GM12878 (cell line): ENCODE measurements around the gene ADAM19. TPM values are rescaled to one million over a fixed set of nuclear protein-coding genes. Genes with fewer than 3 reads are reported as not detected.

Experiments used
- ATAC-seq: fragments of 200-7000 bp; cut with Tn5 transposase; 3 replicates; pipeline ENCODE4 v1.9.1; 2020; ENCODE audit warnings: mild to moderate bottlenecking, moderate library complexity
- BruUV-seq: library from RNA; stranded (reverse); fragments of 400-500 nt; replicated peaks from 2 replicates; lab custom pipeline; 2021; lab: Mats Ljungman, UMichigan
- CTCF ChIA-PET: fragments of 300-600 bp; sonication (Branson Sonifier 250); formaldehyde crosslinking; extraction: SDS; loops from one replicate; lab custom pipeline; 2021; ENCODE audit warnings: inconsistent platforms; lab: Yijun Ruan, JAX
- POLR2A ChIA-PET: fragments of 350-600 bp; formaldehyde crosslinking; extraction: SDS; loops from one replicate; lab custom pipeline; 2021; ENCODE audit warnings: inconsistent platforms; lab: Charles Lee
- RAD21 ChIA-PET: fragments of 300-600 bp; sonication (Branson Sonifier 250); formaldehyde crosslinking; loops from one replicate; lab custom pipeline; 2023; ENCODE audit warnings: antibody characterized with exemption; ENCODE audit not compliant: unreplicated experiment; lab: Charles Lee
- SMC1A ChIA-PET: fragments of 300-600 bp; sonication (Branson Sonifier 250); formaldehyde crosslinking; loops from one replicate; lab custom pipeline; 2023; ENCODE audit not compliant: unreplicated experiment, uncharacterized antibody; lab: Charles Lee
- DNase-seq: peaks from one replicate; pipeline ENCODE4 v3.0.0-alpha.2; 2011; ENCODE audit warnings: low read depth, low spot score
- FAIRE-seq: peaks from 3 replicates; lab custom pipeline; 2011; peaks lifted over from hg19 to GRCh38; lab: Jason Lieb, UNC
- H2AFZ ChIP-seq: 2 replicates; pipeline ENCODE4 v1.6.0; 2011; ENCODE audit warnings: low read depth, low read length, control low read depth; ENCODE audit not compliant: control insufficient read depth
- H3K27ac ChIP-seq: 2 replicates; pipeline ENCODE4 v1.5.1; 2011; ENCODE audit warnings: control low read depth; ENCODE audit not compliant: control insufficient read depth, insufficient read depth
- H3K27me3 ChIP-seq, 2 experiments: replicated peaks in 1 of 2; 2 replicates each; pipeline versions ENCODE4 v1.6.0 to v1.6.1; 2011; ENCODE audit warnings: low read length in 1 of 2; ENCODE audit not compliant: control insufficient read depth in 2 of 2, insufficient read depth in 2 of 2
- H3K36me3 ChIP-seq, 2 experiments: 2 replicates each; pipeline ENCODE4 v1.5.1; 2011; ENCODE audit warnings: low read length in 1 of 2; ENCODE audit not compliant: control insufficient read depth in 2 of 2, insufficient read depth in 2 of 2
- H3K4me1 ChIP-seq: 2 replicates; pipeline ENCODE4 v1.6.1; 2011; ENCODE audit warnings: mild to moderate bottlenecking, low read length, moderate library complexity, mixed read lengths; ENCODE audit not compliant: control insufficient read depth, insufficient read depth
- H3K4me2 ChIP-seq: 2 replicates; pipeline ENCODE4 v1.6.0; 2011; ENCODE audit warnings: control low read depth; ENCODE audit not compliant: control insufficient read depth, insufficient read depth
- H3K4me3 ChIP-seq: fragments of 200-600 bp; sonication (generic); 2 replicates; pipeline ENCODE4 v1.5.1; 2016
- H3K79me2 ChIP-seq: 2 replicates; pipeline ENCODE4 v1.6.0; 2011; ENCODE audit warnings: low read length; ENCODE audit not compliant: control insufficient read depth, insufficient read depth
- H3K9ac ChIP-seq: 2 replicates; pipeline ENCODE4 v1.8.0; 2011; ENCODE audit warnings: low read length, control low read depth, mixed read lengths; ENCODE audit not compliant: control insufficient read depth, insufficient read depth
- H3K9me3 ChIP-seq: replicated peaks from 3 replicates; pipeline ENCODE4 v1.5.1; 2011; ENCODE audit warnings: mild to moderate bottlenecking, low read length; ENCODE audit not compliant: control insufficient read depth, insufficient read depth
- H4K20me1 ChIP-seq: 2 replicates; pipeline ENCODE4 v1.6.0; 2011; ENCODE audit not compliant: control insufficient read depth, insufficient read depth
- CHD4 ChIP-seq: fragments of 200-600 bp; sonication (generic); IDR thresholded peaks from 2 replicates; pipeline ENCODE4 v1.6.1; 2016; ENCODE audit warnings: mild to moderate bottlenecking
- CREB1 ChIP-seq: IDR thresholded peaks from 2 replicates; pipeline ENCODE4 v1.6.1; 2012; ENCODE audit warnings: low read depth, mild to moderate bottlenecking, inconsistent platforms
- CUX1 ChIP-seq: IDR thresholded peaks from 2 replicates; pipeline ENCODE4 v1.6.1; 2012; ENCODE audit warnings: improper control_type of control experiment, low read depth, low read length; ENCODE audit not compliant: insufficient replicate concordance
- E2F4 ChIP-seq: IDR thresholded peaks from 2 replicates; pipeline ENCODE4 v1.6.1; 2012; ENCODE audit warnings: low read depth, low read length, improper control_type of control experiment
- FOXK2 ChIP-seq: fragments of 450-650 bp; IDR thresholded peaks from 2 replicates; pipeline ENCODE4 v1.6.1; 2017; ENCODE audit warnings: mild to moderate bottlenecking, moderate library complexity
- HSF1 ChIP-seq: fragments of 150-350 bp; IDR thresholded peaks from 2 replicates; pipeline ENCODE4 v1.6.1; 2014; ENCODE audit warnings: mild to moderate bottlenecking, low read depth, low read length
- IKZF2 ChIP-seq, 2 experiments: fragments of 450-650 bp; IDR thresholded peaks; 2 replicates each; pipeline ENCODE4 v1.6.1; 2017; ENCODE audit warnings: mild to moderate bottlenecking in 2 of 2, moderate library complexity in 2 of 2
- KDM1A ChIP-seq: fragments of 200-600 bp; sonication (generic); IDR thresholded peaks from 2 replicates; pipeline ENCODE4 v1.6.1; 2016; ENCODE audit warnings: borderline replicate concordance
- MAX ChIP-seq: IDR thresholded peaks from 2 replicates; pipeline ENCODE4 v1.6.1; 2012; ENCODE audit warnings: low read depth, low read length, improper control_type of control experiment
- NFYA ChIP-seq: IDR thresholded peaks from 2 replicates; pipeline ENCODE4 v1.6.1; 2011; ENCODE audit warnings: low read depth, mild to moderate bottlenecking, low read length, improper control_type of control experiment, borderline replicate concordance
- PAX8 ChIP-seq: fragments of 450-650 bp; IDR thresholded peaks from 2 replicates; pipeline ENCODE4 v1.6.1; 2017; ENCODE audit warnings: mild to moderate bottlenecking, moderate library complexity
- RCOR1 ChIP-seq: conservative IDR thresholded peaks from 2 replicates; pipeline ENCODE4 v1.6.1; 2012; ENCODE audit warnings: low read depth, low read length, improper control_type of control experiment
- RELA ChIP-seq: fragments of 450-650 bp; IDR thresholded peaks from 2 replicates; pipeline ENCODE4 v1.8.0; 2014; ENCODE audit warnings: borderline replicate concordance; ENCODE audit not compliant: partially characterized antibody
- SPI1 ChIP-seq: IDR thresholded peaks from 2 replicates; pipeline ENCODE4 v1.6.1; 2011; ENCODE audit warnings: low read depth, mild to moderate bottlenecking, low read length, moderate library complexity, borderline replicate concordance; ENCODE audit not compliant: insufficient read depth
- TAF1 ChIP-seq: IDR thresholded peaks from 2 replicates; pipeline ENCODE4 v1.6.1; 2011; ENCODE audit warnings: mild to moderate bottlenecking, low read depth, low read length, borderline replicate concordance
- WRNIP1 ChIP-seq: IDR thresholded peaks from 2 replicates; pipeline ENCODE4 v1.6.1; 2011; ENCODE audit warnings: low read depth, low read length, improper control_type of control experiment, borderline replicate concordance
- YBX1 ChIP-seq: fragments of 450-650 bp; IDR thresholded peaks from 2 replicates; pipeline ENCODE4 v1.6.1; 2016; ENCODE audit warnings: antibody characterized with exemption
- ZNF622 ChIP-seq: fragments of 450-650 bp; IDR thresholded peaks from 2 replicates; pipeline ENCODE4 v1.6.1; 2017; ENCODE audit warnings: mild to moderate bottlenecking, inconsistent platforms
- WGBS: methylation state at CpG from one replicate; pipeline ENCODE4 v1.1.6; 2016; ENCODE audit warnings: low lambda C conversion rate; ENCODE audit not compliant: insufficient replicate concordance, insufficient coverage; ENCODE audit errors: missing lambda C conversion rate; 5-methylcytosine and 5-hydroxymethylcytosine counted together
- in situ Hi-C: fragments of 300-500 bp; cut with MboI; formaldehyde crosslinking; loops from 9 replicates; pipeline ENCODE4 v1.14.3; 2018; ENCODE audit warnings: mixed read lengths
- intact Hi-C: fragments of 100-400 bp; cut with micrococcal nuclease; formaldehyde crosslinking; loops from one replicate; pipeline ENCODE4 v1.14.2; 2022; ENCODE audit not compliant: unreplicated experiment
- polyA plus RNA-seq, 11 experiments: library from polyadenylated mRNA; depleted of rRNA in 4 of 11; unstranded in 6 of 11; stranded (reverse) in 5 of 11; fragments of >200 nt; fragmentation: Nextera tagmentation in 4 of 11; fragmentation: Illumina TruSeq in 1 of 11; extraction: Ambion mirVana in 4 of 11; extraction: Trizol in 1 of 11; gene quantifications; 1 replicate in 1 of 11; 2 replicates in 10 of 11; pipeline versions ENCODE4 v1.2.1 to v1.2.3, GENCODE V29; 2011 to 2016; ENCODE audit warnings: inconsistent platforms in 2 of 11, missing spikeins in 2 of 11, low read depth in 1 of 11
- total RNA-seq, 4 experiments: library from RNA; depleted of rRNA in 3 of 4; stranded (reverse); fragments of >200 nt in 3 of 4; fragmentation: Illumina TruSeq in 1 of 4; extraction: Trizol in 1 of 4; gene quantifications; 2 replicates each; pipeline versions ENCODE4 v1.2.1 to v1.2.3, GENCODE V29; 2013 to 2021

ADAM19 gene
- total and polyA plus RNA-seq, 10 of the 15 experiments (the other 5 are each of a cell fraction or from before 2014, with no cell fraction given) = 16.0 to 92.8 (median 44.7) TPM

GRCh38 chr5:157478726-157479125, 96.8 kb downstream of the ADAM19 start:
- WGBS = 60% methylated on average over 2 of the region's 2 CpGs
- FAIRE-seq = no peak
- POLR2A ChIA-PET = interaction anchor here (0.9 kb wide), 1 partner anchor 40 kb away, joined by 3 read pairs; no protein-coding TSS in a partner anchor

More at GRCh38 chr5:157478726-157479125, 96.8 kb downstream of the ADAM19 start:
- no peak for DNase-seq
- H3K36me3 ChIP-seq = peaks cover 6 to 13% of the 10 kb centered on the region in 2 experiments; a peak in 2 of 4 replicates
- no peak overlapping the region for H2AFZ ChIP-seq
- no peaks in the 10 kb centered on the region for H3K9me3 ChIP-seq
- in situ Hi-C loops = no loop called here
- H3K27me3 ChIP-seq = no peaks in the 10 kb centered on the region
- no peak for ATAC-seq
- CTCF ChIA-PET = interaction anchor here (1.0 to 5.8 kb wide), 7 partner anchors 10 to 264 kb away, joined by 3 to 46 read pairs (median 5); partner anchors contain the start of gene LSM11
- no TSS peak for BruUV-seq
- SMC1A ChIA-PET = interaction anchor here (1.2 to 1.5 kb wide), 3 partner anchors 11 to 240 kb away, joined by 3 to 5 read pairs (median 4); no protein-coding TSS in a partner anchor
- TF ChIP-seq NFYA (no peak), RCOR1 (no peak), IKZF2 (IDR thresholded peaks at IDR 0.05) (no peak), RELA (no peak), YBX1 (no peak), TAF1 (no peak), HSF1 (no peak), E2F4 (no peak), MAX (no peak), WRNIP1 (no peak), CUX1 (no peak), CREB1 (no peak), PAX8 (no peak), KDM1A (no peak), SPI1 (no peak), CHD4 (no peak), ZNF622 (no peak), FOXK2 (no peak)
- no peaks in the 10 kb centered on the region for H3K4me1 ChIP-seq
- H3K9ac ChIP-seq = no peak overlapping the region
- intact Hi-C loops = loop anchor here (5.0 kb wide), 2 partner anchors 151 to 239 kb away; no protein-coding TSS in a partner anchor
- no peak overlapping the region for H3K4me3 ChIP-seq
- H4K20me1 ChIP-seq = no peaks in the 10 kb centered on the region
- H3K4me2 ChIP-seq = no peak overlapping the region
- no peaks in the 10 kb centered on the region for H3K79me2 ChIP-seq
- RAD21 ChIA-PET = no interaction called here
- no peak overlapping the region for H3K27ac ChIP-seq
